Endothelial cell of umbilical vein (primary cell): Measurements from ENCODE around the gene MOCOS. TPM values are rescaled to one million over a fixed set of nuclear protein-coding genes. Genes with fewer than 3 reads are reported as not detected.

Source experiments
- BruUV-seq: library from RNA; stranded (reverse); fragments of 400-500 nt; replicated peaks from 2 replicates; lab custom pipeline; 2021; lab: Mats Ljungman, UMichigan
- CTCF ChIA-PET: fragments of 300-600, 350-600 bp; sonication (Branson Sonifier 250); formaldehyde crosslinking; loops from one replicate; lab custom pipeline; 2021; ENCODE audit warnings: antibody characterized with exemption, inconsistent platforms; lab: Charles Lee
- POLR2A ChIA-PET: fragments of 300-600, 350-600 bp; sonication (Branson Sonifier 250); formaldehyde crosslinking; loops from one replicate; lab custom pipeline; 2021; ENCODE audit warnings: antibody characterized with exemption, inconsistent platforms; lab: Charles Lee
- DNase-seq: peaks from one replicate; pipeline ENCODE4 v3.0.0-alpha.2; 2011; ENCODE audit warnings: low read depth, low spot score
- FAIRE-seq: peaks from 2 replicates; lab custom pipeline; 2011; peaks lifted over from hg19 to GRCh38; lab: Jason Lieb, UNC
- H2AFZ ChIP-seq: 2 replicates; pipeline ENCODE4 v1.6.0; 2012; ENCODE audit warnings: low read depth, low read length, control low read depth, inconsistent platforms
- H3K27ac ChIP-seq: 2 replicates; pipeline ENCODE4 v1.5.1; 2011; ENCODE audit warnings: low read depth, mild to moderate bottlenecking, control low read depth, low read length, moderate library complexity; ENCODE audit not compliant: insufficient read depth
- H3K27me3 ChIP-seq, 2 experiments: 2 replicates each; pipeline versions ENCODE4 v1.6.0 to v1.6.1; 2011; ENCODE audit warnings: low read length in 2 of 2, mixed read lengths in 1 of 2; ENCODE audit not compliant: control insufficient read depth in 2 of 2, insufficient read depth in 2 of 2
- H3K36me3 ChIP-seq, 2 experiments: 2 replicates in 1 of 2; 3 replicates in 1 of 2; pipeline ENCODE4 v1.5.1; 2011; ENCODE audit warnings: low read length in 2 of 2, mild to moderate bottlenecking in 1 of 2, moderate library complexity in 1 of 2; ENCODE audit not compliant: control insufficient read depth in 2 of 2, insufficient read depth in 2 of 2; ENCODE audit errors: extremely low read depth in 1 of 2
- H3K4me1 ChIP-seq: 3 replicates; pipeline ENCODE4 v1.5.1; 2011; ENCODE audit warnings: mild to moderate bottlenecking, low read length; ENCODE audit not compliant: control insufficient read depth, insufficient read depth; ENCODE audit errors: extremely low read depth
- H3K4me2 ChIP-seq: 2 replicates; pipeline ENCODE4 v1.6.1; 2011; ENCODE audit warnings: low read length, control low read depth, mixed read lengths; ENCODE audit not compliant: insufficient read depth
- H3K4me3 ChIP-seq, 3 experiments: fragments of 200-600 bp in 1 of 3; sonication (generic), shearing (Covaris generic) in 1 of 3; replicated peaks in 1 of 3; 2 replicates each; pipeline ENCODE4 v1.5.1; 2011 to 2016; ENCODE audit warnings: control low read depth in 3 of 3, low read length in 3 of 3, mild to moderate bottlenecking in 2 of 3, inconsistent platforms in 1 of 3, low read depth in 1 of 3, moderate library complexity in 1 of 3; ENCODE audit not compliant: insufficient read depth in 1 of 3
- H3K79me2 ChIP-seq: 2 replicates; pipeline ENCODE4 v1.6.0; 2012; ENCODE audit warnings: low read length, inconsistent platforms; ENCODE audit not compliant: control insufficient read depth, insufficient read depth
- H3K9ac ChIP-seq: replicated peaks from 2 replicates; pipeline ENCODE3; 2011; ENCODE audit warnings: low read length, control low read depth; ENCODE audit not compliant: insufficient read depth; ENCODE audit errors: extremely low read depth
- H3K9me1 ChIP-seq: replicated peaks from 3 replicates; pipeline ENCODE4 v1.6.0; 2011; ENCODE audit warnings: mild to moderate bottlenecking, low read length; ENCODE audit not compliant: control insufficient read depth, insufficient read depth; ENCODE audit errors: extremely low read depth
- H3K9me3 ChIP-seq: replicated peaks from 2 replicates; pipeline ENCODE4 v1.5.1; 2012; ENCODE audit warnings: low read length, inconsistent platforms; ENCODE audit not compliant: control insufficient read depth, insufficient read depth
- H4K20me1 ChIP-seq: replicated peaks from 2 replicates; pipeline ENCODE3; 2011; ENCODE audit warnings: mild to moderate bottlenecking, low read length; ENCODE audit not compliant: control insufficient read depth, insufficient read depth; ENCODE audit errors: extremely low read depth
- EZH2 ChIP-seq: IDR thresholded peaks from 2 replicates; pipeline ENCODE4 v1.6.1; 2012; ENCODE audit warnings: borderline replicate concordance, low read depth, mild to moderate bottlenecking, moderate library complexity, low read length, inconsistent platforms; ENCODE audit not compliant: severe bottlenecking
- FOS ChIP-seq: IDR thresholded peaks from 2 replicates; pipeline ENCODE4 v1.6.1; 2011; ENCODE audit warnings: mild to moderate bottlenecking, low read length, moderate library complexity, borderline replicate concordance; ENCODE audit not compliant: insufficient read depth
- GATA2 ChIP-seq: IDR thresholded peaks from 2 replicates; pipeline ENCODE4 v1.7.0; 2011; ENCODE audit warnings: low read depth, mild to moderate bottlenecking, moderate library complexity, mixed read lengths, low read length; ENCODE audit not compliant: insufficient read length, insufficient read depth
- JUN ChIP-seq: IDR thresholded peaks from 2 replicates; pipeline ENCODE4 v1.6.1; 2011; ENCODE audit warnings: borderline replicate concordance, low read depth; ENCODE audit not compliant: insufficient read length, insufficient read depth
- MYC ChIP-seq: IDR thresholded peaks from one replicate; pipeline ENCODE4 v1.6.1; 2011; ENCODE audit warnings: mild to moderate bottlenecking, low read depth, low read length
- POLR2A ChIP-seq: IDR thresholded peaks from 2 replicates; pipeline ENCODE4 v1.6.1; 2012; ENCODE audit warnings: low read depth, mild to moderate bottlenecking, control low read depth, low read length
- POLR2AphosphoS5 ChIP-seq: IDR thresholded peaks from 2 replicates; pipeline ENCODE4 v1.6.1; 2012; ENCODE audit warnings: low read depth, mild to moderate bottlenecking, control low read depth, low read length, moderate library complexity; ENCODE audit not compliant: insufficient read depth
- dilution Hi-C: fragments of 300-500 bp; cut with MboI; formaldehyde crosslinking; loops from one replicate; pipeline ENCODE4 v1.15.0; 2019; ENCODE audit warnings: low sequenced_read_pairs; ENCODE audit not compliant: extremely low pct_ligation_motif_present
- intact Hi-C: fragments of 100-400 bp; cut with micrococcal nuclease; formaldehyde crosslinking; loops from one replicate; pipeline ENCODE4 v1.10.0; 2022
- polyA plus RNA-seq, 4 experiments: library from polyadenylated mRNA; depleted of rRNA in 3 of 4; stranded (reverse) in 3 of 4; unstranded in 1 of 4; fragments of >200 nt; gene quantifications; 2 replicates each; pipeline versions ENCODE4 v1.2.1 to v1.2.3, GENCODE V29; 2011 to 2012; ENCODE audit warnings: missing spikeins in 1 of 4
- total RNA-seq: library from RNA; stranded (reverse); gene quantifications from 2 replicates; pipeline ENCODE4 v1.2.3, GENCODE V29; 2021
- TF ChIP-seq, protein P1 (sequence below), 2 donors: IDR thresholded peaks; 1 replicate in 1 of 2; 2 replicates in 1 of 2; pipeline ENCODE4 v1.5.1; 2011; ENCODE audit warnings: low read length in 2 of 2, mild to moderate bottlenecking in 2 of 2, moderate library complexity in 2 of 2, control low read depth in 1 of 2, inconsistent platforms in 1 of 2, low read depth in 1 of 2; ENCODE audit not compliant: insufficient read depth in 1 of 2; ENCODE audit errors: extremely low read depth in 1 of 2
- TF ChIP-seq, protein P2 (sequence below): IDR thresholded peaks from 2 replicates; pipeline ENCODE4 v1.6.1; 2011; ENCODE audit not compliant: insufficient read depth, insufficient read length

Gene MOCOS
- total and polyA plus RNA-seq, 2 donors (not counting 3 experiments of a cell fraction or from before 2014, with no cell fraction given): 0.18 to 0.88 TPM

- TF ChIP-seq GATA2 (no peak), POLR2AphosphoS5 (no peak), JUN (no peak), POLR2A (no peak), MYC (no peak), EZH2 (no peak), FOS (no peak)
- TF ChIP-seq, protein P1, sequence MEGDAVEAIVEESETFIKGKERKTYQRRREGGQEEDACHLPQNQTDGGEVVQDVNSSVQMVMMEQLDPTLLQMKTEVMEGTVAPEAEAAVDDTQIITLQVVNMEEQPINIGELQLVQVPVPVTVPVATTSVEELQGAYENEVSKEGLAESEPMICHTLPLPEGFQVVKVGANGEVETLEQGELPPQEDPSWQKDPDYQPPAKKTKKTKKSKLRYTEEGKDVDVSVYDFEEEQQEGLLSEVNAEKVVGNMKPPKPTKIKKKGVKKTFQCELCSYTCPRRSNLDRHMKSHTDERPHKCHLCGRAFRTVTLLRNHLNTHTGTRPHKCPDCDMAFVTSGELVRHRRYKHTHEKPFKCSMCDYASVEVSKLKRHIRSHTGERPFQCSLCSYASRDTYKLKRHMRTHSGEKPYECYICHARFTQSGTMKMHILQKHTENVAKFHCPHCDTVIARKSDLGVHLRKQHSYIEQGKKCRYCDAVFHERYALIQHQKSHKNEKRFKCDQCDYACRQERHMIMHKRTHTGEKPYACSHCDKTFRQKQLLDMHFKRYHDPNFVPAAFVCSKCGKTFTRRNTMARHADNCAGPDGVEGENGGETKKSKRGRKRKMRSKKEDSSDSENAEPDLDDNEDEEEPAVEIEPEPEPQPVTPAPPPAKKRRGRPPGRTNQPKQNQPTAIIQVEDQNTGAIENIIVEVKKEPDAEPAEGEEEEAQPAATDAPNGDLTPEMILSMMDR (IDR thresholded peaks at IDR 0.05; ENCODE audit: extremely low read depth in 1 of 2, insufficient read depth in 1 of 2, low read depth in 1 of 2, low read length in 2 of 2): no peak
- TF ChIP-seq, protein P2, sequence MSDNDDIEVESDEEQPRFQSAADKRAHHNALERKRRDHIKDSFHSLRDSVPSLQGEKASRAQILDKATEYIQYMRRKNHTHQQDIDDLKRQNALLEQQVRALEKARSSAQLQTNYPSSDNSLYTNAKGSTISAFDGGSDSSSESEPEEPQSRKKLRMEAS: no peak
- Histone ChIP-seq H3K27me3 (peaks cover 0 to 8% of the 10 kb centered on the region in 2 experiments), H3K9ac (no peak overlapping the region), H3K4me2 (no peak overlapping the region), H4K20me1 (no peaks in the 10 kb centered on the region), H2AFZ (no peak overlapping the region), H3K27ac (no peak overlapping the region), H3K9me3 (no peaks in the 10 kb centered on the region), H3K4me3 (no peak overlapping the region), H3K9me1 (no peaks in the 10 kb centered on the region), H3K4me1 (peaks cover 11% of the 10 kb centered on the region), H3K36me3 (no peaks in the 10 kb centered on the region), H3K79me2 (no peaks in the 10 kb centered on the region)
- POLR2A ChIA-PET: no interaction called here
- FAIRE-seq: no peak
- no peak for DNase-seq
- dilution Hi-C loops: no loop called here
- BruUV-seq: no TSS peak
- CTCF ChIA-PET: interaction anchor here (0.5 to 0.7 kb wide), 2 partner anchors 101 to 111 kb away, joined by 3 read pairs; no protein-coding TSS in a partner anchor
- intact Hi-C loops: no loop called here
Measured at GRCh38 chr18:36183987-36184386, 3.3 kb upstream of the MOCOS start.
